ENCODE results near the gene PGM2L1. TPM values are rescaled to one million over a fixed set of nuclear protein-coding genes. Genes with fewer than 3 reads are reported as not detected.

PGM2L1 gene
- total and polyA plus RNA-seq, 7 donors = 1.2 to 13.4 (median 7.6) TPM

DNA sequence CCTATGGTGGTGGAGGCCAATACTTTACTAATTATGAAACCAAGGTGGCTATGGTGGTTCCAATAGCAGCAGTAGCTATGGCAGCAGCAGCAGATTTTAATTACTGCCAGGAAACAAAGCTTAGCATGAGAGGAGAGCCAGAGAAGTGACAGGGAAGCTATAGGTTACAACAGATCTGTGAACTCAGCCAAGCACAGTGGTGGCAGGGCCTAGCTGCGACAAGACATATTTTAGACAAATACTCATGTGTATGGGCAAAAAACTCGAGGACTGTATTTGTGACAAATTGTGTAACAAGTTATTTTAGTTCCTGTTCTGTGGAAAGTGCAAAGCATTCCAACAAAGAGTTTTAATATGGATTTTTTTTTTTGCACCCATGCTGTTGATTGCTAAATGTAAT lies 42.6 kb downstream of the PGM2L1 start:
- Histone ChIP-seq H3K36me3 (peaks cover 0 to 13% (median 2%) of the 10 kb centered on the region in 4 donors), H3K4me3 (no peak overlapping the region), H3K27ac (no peak overlapping the region), H3K4me1 (no peaks in the 10 kb centered on the region), H3K27me3 (no peaks in the 10 kb centered on the region), H3K9me3 (no peaks in the 10 kb centered on the region)
- intact Hi-C loops (cut with DNase I) = no loop called here
- 91 to 93% methylated on average over 2 of the region's 2 CpGs for WGBS, 2 donors
- TF ChIP-seq POLR2AphosphoS5 (IDR thresholded peaks at IDR 0.05) (no peak), POLR2A (IDR thresholded peaks at IDR 0.05) (no peak), EP300 (IDR thresholded peaks at IDR 0.05) (no peak), CTCF (IDR thresholded peaks at IDR 0.05) (no peak)
- DNase-seq = no peak

- intact Hi-C loops (cut with DNase I) = no loop called here
- Histone ChIP-seq H3K9me3 (no peaks in the 10 kb centered on the region), H3K4me1 (no peaks in the 10 kb centered on the region), H3K36me3 (no peaks in the 10 kb centered on the region), H3K27ac (no peak overlapping the region), H3K27me3 (no peaks in the 10 kb centered on the region), H3K4me3 (no peak overlapping the region)
- 73 to 75% methylated on average over 3 of the region's 3 CpGs for WGBS, 2 donors
- TF ChIP-seq POLR2AphosphoS5 (IDR thresholded peaks at IDR 0.05) (no peak), POLR2A (IDR thresholded peaks at IDR 0.05) (no peak), EP300 (IDR thresholded peaks at IDR 0.05) (no peak), CTCF (IDR thresholded peaks at IDR 0.05) (no peak)
- no peak for DNase-seq
These were observed 44.2 kb downstream of the PGM2L1 start for GRCh38 chr11:74354036-74354435.

GRCh38 chr11:74347381-74347780 lies 50.9 kb downstream of the PGM2L1 start:
- Histone ChIP-seq H3K9me3 (no peaks in the 10 kb centered on the region), H3K36me3 (peaks cover 0 to 11% (median 3%) of the 10 kb centered on the region in 4 donors), H3K4me1 (no peaks in the 10 kb centered on the region), H3K27ac (no peak overlapping the region), H3K27me3 (no peaks in the 10 kb centered on the region), H3K4me3 (no peak overlapping the region)
- TF ChIP-seq POLR2AphosphoS5 (IDR thresholded peaks at IDR 0.05) (no peak), POLR2A (IDR thresholded peaks at IDR 0.05) (no peak), CTCF (IDR thresholded peaks at IDR 0.05) (no peak), EP300 (IDR thresholded peaks at IDR 0.05) (no peak)
- WGBS, 2 donors = 79 to 80% methylated on average over 2 of the region's 2 CpGs
- intact Hi-C loops (cut with DNase I) = no loop called here
- DNase-seq = no peak

- no peaks in the 10 kb centered on the region for H3K9me3 ChIP-seq
- no peak overlapping the region for H3K4me3 ChIP-seq
- intact Hi-C loops (cut with DNase I) = no loop called here
- H3K27me3 ChIP-seq = no peaks in the 10 kb centered on the region
- peaks cover 0 to 11% (median 3%) of the 10 kb centered on the region in 4 donors for H3K36me3 ChIP-seq
- no peak overlapping the region for H3K27ac ChIP-seq
- TF ChIP-seq POLR2A (IDR thresholded peaks at IDR 0.05) = no peak
- no peak for TF ChIP-seq POLR2AphosphoS5 (IDR thresholded peaks at IDR 0.05)
- TF ChIP-seq EP300 (IDR thresholded peaks at IDR 0.05) = no peak
- no peak for TF ChIP-seq CTCF (IDR thresholded peaks at IDR 0.05)
- H3K4me1 ChIP-seq = no peaks in the 10 kb centered on the region
- WGBS, 2 donors = 56 to 69% methylated on average over 1 of the region's 1 CpG
- DNase-seq = no peak
These were observed 52.8 kb downstream of the PGM2L1 start for GRCh38 chr11:74345420-74345819.

- H3K27ac ChIP-seq = no peak overlapping the region
- WGBS, 2 donors = 6 to 71% methylated on average over 1 of the region's 1 CpG
- H3K36me3 ChIP-seq = peaks cover 0 to 21% (median 5%) of the 10 kb centered on the region in 4 donors
- no peak for DNase-seq
- H3K9me3 ChIP-seq = no peaks in the 10 kb centered on the region
- no peaks in the 10 kb centered on the region for H3K27me3 ChIP-seq
- H3K4me3 ChIP-seq = no peak overlapping the region
- H3K4me1 ChIP-seq = no peaks in the 10 kb centered on the region
- intact Hi-C loops (cut with DNase I) = no loop called here
- no peak for TF ChIP-seq POLR2A (IDR thresholded peaks at IDR 0.05)
- TF ChIP-seq POLR2AphosphoS5 (IDR thresholded peaks at IDR 0.05) = no peak
- no peak for TF ChIP-seq CTCF (IDR thresholded peaks at IDR 0.05)
- no peak for TF ChIP-seq EP300 (IDR thresholded peaks at IDR 0.05)
These were observed 56.3 kb downstream of the PGM2L1 start for GRCh38 chr11:74341921-74342320.
